HG03520 (cell line): ENCODE data around the gene KIF23.
"Not testable (repeated sequence)": the region's sequence is repeated elsewhere in the genome, so short reads cannot be mapped to it uniquely, and the experiment has no call there.

Experiments
- ATAC-seq: cut with Tn5 transposase; IDR thresholded peaks from one replicate; pipeline ENCODE4 v1.9.1; 2021; ENCODE audit warnings: mild to moderate bottlenecking, moderate library complexity; ENCODE audit not compliant: unreplicated experiment

KIF23 gene

GRCh38 chr15:69434238-69434637 is 20.1 kb downstream of the KIF23 start:
- no peak for ATAC-seq

GRCh38 chr15:69434679-69435078 is 20.5 kb downstream of the KIF23 start:
- no peak for ATAC-seq

DNA sequence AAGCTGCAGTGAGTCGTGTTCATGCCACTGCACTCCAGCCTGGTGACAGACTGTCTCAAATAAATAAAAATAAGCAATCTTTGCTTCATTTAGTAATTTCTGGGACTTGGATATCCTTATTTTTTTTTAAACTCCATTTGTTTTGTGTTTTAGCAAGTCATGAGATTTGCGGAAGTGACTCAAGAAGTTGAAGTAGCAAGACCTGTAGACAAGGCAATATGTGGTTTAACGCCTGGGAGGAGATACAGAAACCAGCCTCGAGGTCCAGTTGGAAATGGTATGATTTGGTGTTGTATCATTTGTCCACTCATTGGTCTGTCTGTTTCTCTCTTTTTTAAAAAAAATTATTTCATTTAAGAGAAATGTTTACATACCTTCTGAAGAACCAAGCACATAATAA is 21.8 kb downstream of the KIF23 start:
- ATAC-seq = no peak

DNA sequence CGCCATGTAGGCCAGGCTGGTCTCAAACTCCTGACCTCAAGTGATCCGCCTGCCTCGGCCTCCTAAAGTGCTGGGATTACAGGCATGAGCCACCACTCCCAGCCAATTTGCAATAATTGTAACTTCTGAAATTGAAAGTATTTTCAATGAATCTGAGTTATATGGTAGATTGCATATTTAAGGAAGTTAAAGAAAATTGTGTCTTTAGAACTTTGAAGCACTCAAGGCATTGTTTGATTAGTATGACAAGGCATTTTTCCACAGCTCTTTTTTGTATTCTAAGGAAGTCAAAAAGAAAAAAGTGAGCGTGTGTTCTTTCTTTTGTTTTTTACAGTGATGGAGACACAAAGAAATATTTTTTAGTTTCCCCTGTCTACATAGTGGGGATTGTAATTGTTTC is 22.8 kb downstream of the KIF23 start:
- ATAC-seq = no peak

GRCh38 chr15:69439623-69440022 is 25.5 kb downstream of the KIF23 start:
- ATAC-seq = no peak

DNA sequence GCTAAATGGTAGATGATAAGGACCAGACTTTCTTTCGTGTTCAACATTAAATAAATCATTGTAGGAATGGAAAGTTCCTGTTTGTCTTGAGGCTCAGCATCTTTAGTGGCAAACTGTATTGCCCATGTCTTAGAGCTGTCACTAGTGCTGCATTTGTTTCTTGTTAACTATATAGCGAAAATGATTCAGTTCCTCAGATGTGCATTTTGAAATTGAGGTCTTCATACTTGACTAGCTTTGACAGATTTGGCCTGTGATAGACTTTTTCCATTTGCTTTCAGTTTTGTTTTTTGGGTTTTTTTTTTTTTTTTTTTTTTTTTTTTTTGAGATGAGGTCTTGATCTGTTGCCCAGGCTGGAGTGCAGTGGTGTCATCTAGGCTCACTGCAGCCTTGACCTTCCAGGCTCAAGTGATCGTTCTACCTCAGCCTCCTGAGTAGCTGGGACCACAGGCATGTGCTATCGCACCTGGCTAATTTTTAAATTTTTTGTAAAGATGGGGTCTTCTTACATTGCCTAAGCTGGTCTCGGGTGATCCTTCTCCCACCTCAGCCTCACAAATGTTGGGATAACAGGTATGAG is 29.0 kb downstream of the KIF23 start:
- no peak for ATAC-seq

DNA sequence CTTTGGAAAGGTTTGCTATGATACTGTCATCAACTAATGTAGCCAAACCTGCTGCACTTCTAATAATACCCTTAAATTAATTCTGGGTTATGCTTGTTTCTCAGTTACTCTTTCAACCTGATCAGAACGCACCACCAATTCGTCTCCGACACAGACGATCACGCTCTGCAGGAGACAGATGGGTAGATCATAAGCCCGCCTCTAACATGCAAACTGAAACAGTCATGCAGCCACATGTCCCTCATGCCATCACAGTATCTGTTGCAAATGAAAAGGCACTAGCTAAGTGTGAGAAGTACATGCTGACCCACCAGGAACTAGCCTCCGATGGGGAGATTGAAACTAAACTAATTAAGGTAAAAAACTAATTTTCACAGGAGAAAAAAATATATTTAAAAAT is 30.5 kb downstream of the KIF23 start:
- no peak for ATAC-seq

DNA sequence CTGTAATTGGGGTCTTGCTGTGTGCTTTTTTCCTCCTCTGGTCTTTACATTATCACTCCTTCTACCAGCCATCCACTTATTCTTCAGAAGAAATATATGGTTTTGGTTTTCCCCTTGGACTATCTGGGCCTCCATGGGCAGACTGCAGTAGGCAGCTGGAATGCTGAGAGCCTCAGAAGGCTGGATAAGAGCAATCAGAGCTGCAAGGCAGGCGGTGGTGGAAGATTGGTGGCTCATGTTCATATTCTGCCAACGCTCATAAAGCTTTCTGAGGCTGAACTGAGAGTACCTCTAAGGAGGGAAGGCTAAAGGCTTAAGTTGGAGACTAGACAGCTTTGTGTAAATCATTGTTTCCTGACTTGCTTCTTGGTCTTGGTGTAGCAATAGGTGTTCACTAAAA is 32.8 kb downstream of the KIF23 start:
- no peak for ATAC-seq

- not testable (repeated sequence) for ATAC-seq
These were observed 36.1 kb downstream of the KIF23 start for GRCh38 chr15:69450221-69450620.

GRCh38 chr15:69450968-69451695 is 37.0 kb downstream of the KIF23 start:
- ATAC-seq = no peak

- ATAC-seq = peak; percentile 36
These were observed 38.0 kb downstream of the KIF23 start for GRCh38 chr15:69451951-69452691.

DNA sequence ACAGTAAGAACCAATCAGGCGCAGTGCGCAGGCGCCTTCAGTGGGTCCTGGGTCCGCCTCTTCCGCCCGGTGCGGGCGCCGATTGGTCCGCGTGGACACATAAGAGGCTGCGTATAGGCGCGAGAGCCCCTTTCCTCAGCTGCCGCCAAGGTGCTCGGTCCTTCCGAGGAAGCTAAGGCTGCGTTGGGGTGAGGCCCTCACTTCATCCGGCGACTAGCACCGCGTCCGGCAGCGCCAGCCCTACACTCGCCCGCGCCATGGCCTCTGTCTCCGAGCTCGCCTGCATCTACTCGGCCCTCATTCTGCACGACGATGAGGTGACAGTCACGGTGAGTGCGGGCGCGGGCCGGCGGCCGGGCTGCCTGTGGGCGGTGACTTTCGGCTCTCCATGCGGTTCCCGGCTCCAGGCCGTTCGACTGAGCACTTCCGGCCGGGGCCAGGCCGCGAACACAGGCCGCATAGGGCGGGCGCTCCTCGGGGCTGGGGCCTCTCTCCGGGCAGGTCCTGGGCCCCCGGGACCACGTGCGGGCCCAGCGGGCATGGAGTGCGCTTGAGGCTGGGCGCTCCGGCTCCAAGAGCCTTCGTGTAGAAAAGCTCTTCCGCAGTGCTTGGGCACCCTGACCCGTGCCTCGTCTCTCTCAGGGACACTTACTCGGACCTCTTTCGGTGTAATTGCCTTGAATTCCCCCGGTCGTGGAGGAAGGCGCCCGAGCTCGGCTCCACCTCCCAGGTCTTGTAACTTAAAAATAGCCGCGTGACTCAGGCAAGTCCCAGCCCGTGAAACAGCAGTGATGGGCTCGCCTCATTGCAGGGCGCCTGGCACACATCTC is 38.8 kb downstream of the KIF23 start, which contains the start of gene RPLP1:
Gene RPLP1 (plus strand): TSS at position 127 of the 830 bp plus-strand sequence. CDS start 131 bp downstream, at position 258.
- ATAC-seq = peak; percentile 81

GRCh38 chr15:69454953-69455352 is 40.8 kb downstream of the KIF23 start:
- ATAC-seq = no peak

- ATAC-seq = no peak
These were observed 42.3 kb downstream of the KIF23 start for GRCh38 chr15:69456208-69457166.

- no peak for ATAC-seq
These were observed 43.4 kb downstream of the KIF23 start for GRCh38 chr15:69457304-69458280.

DNA sequence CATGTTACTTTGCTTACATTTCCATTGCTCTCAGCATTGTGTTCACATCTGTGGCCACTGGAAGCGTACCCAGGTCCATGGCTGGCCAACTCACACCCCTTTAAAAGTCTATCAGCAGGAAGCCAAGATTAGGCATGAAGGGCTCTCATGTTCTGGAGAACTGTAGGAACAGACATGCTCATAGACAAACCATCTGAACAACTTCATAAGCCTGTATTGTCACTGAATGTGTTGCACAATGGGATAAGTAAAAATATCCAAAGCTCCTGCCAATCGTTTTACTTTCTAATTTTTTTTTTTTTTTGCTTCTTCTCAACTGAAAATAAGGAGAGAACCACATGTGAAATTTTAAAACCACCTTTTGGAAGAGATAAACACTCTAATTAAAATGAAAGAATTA is 44.9 kb downstream of the KIF23 start:
- ATAC-seq = no peak

GRCh38 chr15:69460481-69460880 is 46.3 kb downstream of the KIF23 start:
- no peak for ATAC-seq

GRCh38 chr15:69462030-69462492 is 47.9 kb downstream of the KIF23 start:
- ATAC-seq = no peak
